Muscle of back (tissue), 11 donors: ENCODE results near the gene CPNE1. TPM values are rescaled to one million over a fixed set of nuclear protein-coding genes. Genes with fewer than 3 reads are reported as not detected.

ENCODE experiments used
- DNase-seq, 3 donors: peaks; one replicate each; pipeline versions ENCODE4 v3.0.0 to v3.0.0-alpha.2; 2013
- polyA plus RNA-seq, 10 donors: library from polyadenylated mRNA; unstranded; fragments of 120-200 nt; gene quantifications; one replicate each; pipeline ENCODE4 v1.2.1, GENCODE V29; 2013; ENCODE audit not compliant: insufficient read length in 10 of 10

Gene CPNE1
- polyA plus RNA-seq, 10 donors = 82.4 to 165 (median 131) TPM

GRCh38 chr20:35657271-35657670, 7.4 kb downstream of the CPNE1 start:
- no peak for DNase-seq

- no peak for DNase-seq
Observed at GRCh38 chr20:35654415-35654814, 10.3 kb downstream of the CPNE1 start.

- no peak for DNase-seq
Observed at GRCh38 chr20:35653893-35654292, 10.8 kb downstream of the CPNE1 start.

GRCh38 chr20:35653430-35653734, 11.3 kb downstream of the CPNE1 start:
- no peak for DNase-seq

DNA sequence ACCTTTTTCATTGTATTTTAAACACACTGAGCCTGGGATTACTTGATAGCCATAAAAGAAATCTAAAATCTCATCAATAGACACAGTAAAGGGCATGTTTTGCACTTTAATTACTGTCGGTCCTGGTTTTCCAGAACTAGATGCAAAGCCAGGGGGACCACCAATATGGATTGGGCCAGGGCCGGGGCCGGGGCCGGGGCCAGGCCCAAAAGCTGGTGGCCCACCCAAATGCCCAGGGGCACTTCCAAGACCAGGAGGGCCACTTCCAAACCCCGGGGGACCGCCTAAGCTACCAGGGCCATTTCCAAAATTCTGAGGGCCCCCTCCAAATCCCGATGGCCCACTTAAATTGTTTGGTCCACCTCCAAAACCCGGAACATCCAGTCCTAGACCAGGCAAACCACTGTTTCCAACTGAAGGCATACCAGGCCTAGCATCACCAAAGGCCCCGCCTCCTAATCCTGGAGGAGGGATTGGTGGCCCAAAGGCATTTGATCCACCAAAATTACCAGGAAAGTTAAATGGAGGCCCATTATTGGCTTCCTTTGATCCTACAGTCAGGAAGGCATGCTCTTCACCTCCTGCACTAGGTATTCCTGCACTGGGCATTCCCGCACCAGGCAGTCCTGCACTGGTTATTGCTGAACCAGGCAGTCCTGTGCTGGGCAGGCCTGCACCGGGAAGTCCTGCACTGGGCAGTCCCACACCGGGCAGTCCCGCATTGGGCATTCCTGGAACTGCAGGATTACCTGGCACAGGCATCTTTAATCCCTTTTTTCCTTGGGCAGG, 11.9 kb downstream of the CPNE1 start:
- DNase-seq = no peak

DNA sequence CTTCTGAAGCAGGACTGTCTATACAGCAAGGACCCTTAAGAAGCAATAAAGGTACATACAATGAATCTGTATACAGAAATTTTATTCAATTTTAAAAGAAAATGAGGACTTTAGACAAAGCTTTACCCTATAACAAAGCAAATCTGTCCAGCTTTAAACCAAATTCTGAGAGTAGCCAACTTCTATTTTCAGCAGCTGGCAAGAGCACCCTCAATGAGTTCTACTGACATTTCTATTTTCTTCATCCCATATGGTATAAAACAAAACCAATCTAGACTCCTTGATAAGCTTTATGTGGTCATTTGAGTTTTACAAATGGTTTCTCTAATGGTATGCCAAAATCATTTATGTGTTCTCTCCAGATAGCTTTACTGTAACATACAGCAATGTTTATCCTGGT, 12.7 kb downstream of the CPNE1 start:
- DNase-seq = no peak

GRCh38 chr20:35650632-35651031, 14.1 kb downstream of the CPNE1 start:
- DNase-seq = no peak

GRCh38 chr20:35648836-35649235, 15.9 kb downstream of the CPNE1 start:
- DNase-seq = no peak

DNA sequence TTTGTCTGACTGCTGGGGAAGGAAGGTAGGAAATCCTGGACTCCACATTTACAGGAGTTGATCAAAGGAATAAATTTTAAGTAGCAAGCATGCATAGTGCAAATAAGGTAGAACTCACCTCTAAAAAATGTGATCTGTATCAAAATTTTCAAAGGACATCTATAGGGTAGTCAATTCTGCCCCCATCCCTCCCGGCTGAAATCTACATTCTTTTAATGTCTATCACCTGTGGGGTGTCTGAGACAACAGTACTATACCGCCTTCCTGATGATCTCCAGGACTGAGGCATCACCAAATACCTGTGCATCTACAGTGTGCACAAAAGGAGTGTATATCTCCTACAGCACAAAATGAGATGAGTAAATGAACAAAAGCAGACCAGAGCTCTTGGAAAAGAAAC, 19.9 kb downstream of the CPNE1 start:
- no peak for DNase-seq

DNA sequence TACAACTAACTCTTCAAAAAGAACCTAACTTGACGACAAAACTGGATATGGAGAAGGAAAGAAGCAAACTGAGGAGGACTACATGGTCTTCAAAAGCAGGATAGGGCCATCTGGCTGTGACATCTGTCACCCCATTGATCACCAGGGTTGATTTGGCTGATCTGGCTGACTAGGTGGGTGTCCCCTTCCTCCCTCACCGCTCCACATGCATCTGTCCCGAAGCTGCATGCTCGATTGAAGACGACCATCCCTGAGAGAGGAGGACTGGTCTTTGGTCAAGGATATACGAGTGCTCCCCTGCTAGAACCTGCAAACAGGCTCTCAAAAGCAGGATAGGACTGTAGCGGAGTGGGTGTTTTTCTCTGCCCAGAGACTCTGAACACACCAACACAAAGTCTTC, 21.7 kb downstream of the CPNE1 start:
- no peak for DNase-seq

- DNase-seq = no peak
Observed at GRCh38 chr20:35641743-35642142, 23.0 kb downstream of the CPNE1 start.

GRCh38 chr20:35640724-35641123, 24.0 kb downstream of the CPNE1 start:
- no peak for DNase-seq

DNA sequence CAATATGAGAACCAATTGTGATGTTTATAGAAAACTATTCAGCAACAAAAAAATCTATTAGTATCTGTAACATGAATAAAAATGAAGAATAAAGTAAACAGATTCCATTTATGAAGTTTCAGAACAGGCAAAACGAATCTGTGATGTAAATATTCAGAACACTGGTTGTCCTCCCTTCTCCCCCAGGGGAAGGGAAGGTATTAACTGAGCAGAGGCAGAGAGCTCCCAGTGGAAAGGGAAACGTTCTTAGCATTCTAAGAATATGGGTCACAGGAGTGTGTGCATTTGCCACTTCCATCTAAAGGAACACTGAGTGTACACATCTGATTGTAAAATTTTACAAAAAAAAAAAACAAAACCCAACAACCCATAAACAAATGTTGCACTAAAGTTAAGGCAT, 25.9 kb downstream of the CPNE1 start:
- no peak for DNase-seq

DNA sequence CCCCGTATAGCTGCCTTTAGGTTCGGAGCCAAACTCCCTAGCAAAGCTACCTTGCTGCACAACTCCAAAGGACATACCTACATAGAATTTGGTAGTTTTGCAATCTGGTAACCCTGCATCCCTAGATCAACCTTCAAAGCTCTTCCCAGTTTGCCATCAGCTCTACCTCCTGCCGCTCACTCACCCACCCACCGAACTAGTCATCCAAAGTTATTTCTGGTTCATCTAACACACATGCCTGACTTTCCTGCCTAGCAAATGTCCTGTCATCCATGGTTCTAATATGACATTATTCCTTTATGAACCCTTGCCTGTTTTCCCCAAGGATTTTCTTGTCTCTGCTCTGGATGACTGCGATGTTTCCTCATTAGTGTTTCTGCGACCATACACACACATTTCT, 27.4 kb downstream of the CPNE1 start:
- no peak for DNase-seq

DNA sequence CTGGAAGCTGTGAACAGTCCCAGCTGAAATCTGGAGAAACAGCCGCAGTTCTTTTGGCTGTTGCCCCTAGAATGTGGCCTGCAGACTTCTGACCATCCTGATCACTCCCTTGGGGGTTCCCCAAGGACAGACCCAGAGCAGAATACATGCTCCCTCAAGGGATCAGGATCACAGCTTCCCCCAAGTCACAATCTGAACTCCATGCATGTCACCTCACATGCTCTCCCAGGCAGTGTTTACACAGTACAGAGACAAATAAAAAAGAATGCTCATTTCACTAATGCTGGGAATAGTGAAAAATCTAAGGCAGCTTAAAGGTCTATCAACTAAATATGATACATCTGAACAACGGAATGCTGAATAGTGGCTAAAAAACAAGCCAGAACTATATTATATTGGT, 28.6 kb downstream of the CPNE1 start:
- no peak for DNase-seq

DNA sequence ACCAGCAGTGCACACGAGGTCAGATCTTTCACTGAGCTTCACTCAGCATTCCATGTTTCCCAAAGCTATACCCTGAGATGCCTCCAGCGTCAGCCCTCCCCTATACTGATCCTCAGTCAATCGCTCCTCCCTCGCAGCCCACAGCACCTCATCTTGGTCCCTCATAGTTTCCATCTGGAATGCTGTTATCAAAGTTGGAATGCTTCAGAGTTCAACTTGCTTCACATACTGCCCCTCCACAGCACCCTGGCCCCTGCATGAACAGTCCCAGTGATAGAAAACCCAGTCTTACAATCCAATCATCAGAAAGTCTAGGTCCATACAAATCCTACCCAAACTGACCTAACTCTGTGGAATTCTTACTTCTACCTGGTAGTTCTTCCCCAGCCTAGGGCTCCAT, 29.0 kb downstream of the CPNE1 start:
- no peak for DNase-seq

- no peak for DNase-seq
Observed at GRCh38 chr20:35632539-35633115, 32.1 kb downstream of the CPNE1 start.

- no peak for DNase-seq
Observed at GRCh38 chr20:35630636-35631035, 34.1 kb downstream of the CPNE1 start.

GRCh38 chr20:35629427-35630145, 35.1 kb downstream of the CPNE1 start:
- DNase-seq = no peak

DNA sequence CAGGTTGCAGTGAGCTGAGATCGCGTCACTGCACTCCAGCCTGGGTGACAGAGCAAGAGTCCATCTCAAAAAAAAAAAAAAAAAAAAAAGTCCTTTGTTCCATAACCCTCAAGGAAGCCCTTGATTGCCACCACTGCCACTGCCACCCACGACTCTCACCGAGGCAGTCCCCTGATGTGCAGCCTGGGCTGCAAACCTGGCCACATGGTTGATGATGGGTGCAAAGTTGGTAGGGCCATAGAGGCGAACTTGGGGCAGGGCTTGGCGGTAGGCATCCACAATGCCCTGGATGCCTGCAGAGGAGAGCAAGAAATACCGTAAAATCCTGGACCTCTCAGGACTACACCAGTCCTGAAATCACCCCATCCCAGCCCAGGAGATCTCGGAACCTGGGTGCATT, 37.6 kb downstream of the CPNE1 start:
- no peak for DNase-seq

DNA sequence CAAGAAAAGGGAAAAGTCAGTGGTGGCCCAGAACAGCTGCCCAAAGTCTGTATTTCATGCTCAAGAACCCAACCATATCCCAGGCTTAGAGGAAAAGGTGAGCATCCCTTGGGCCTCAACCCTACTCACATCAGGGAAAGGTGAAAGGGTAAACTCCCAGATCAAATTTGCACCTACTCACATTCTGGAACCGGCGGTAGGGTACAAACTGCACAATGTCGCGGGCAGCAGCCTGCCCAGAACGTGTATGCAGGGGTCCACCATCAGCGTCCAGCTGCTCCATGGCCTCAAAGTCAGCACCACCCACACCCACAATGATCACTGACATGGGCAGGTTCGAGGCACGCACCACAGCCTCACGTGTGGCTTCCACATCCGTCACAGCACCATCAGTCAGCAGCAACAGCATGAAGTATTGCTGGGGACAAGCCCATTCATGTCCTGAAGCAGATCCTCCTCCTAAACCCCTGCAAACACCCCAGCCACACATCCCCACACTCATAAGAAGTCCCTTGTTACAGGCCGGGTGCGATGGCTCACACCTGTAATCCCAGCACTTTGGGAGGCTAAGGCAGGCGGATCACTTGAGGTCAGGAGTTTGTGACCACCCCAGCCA, 38.2 kb downstream of the CPNE1 start:
- no peak for DNase-seq

DNA sequence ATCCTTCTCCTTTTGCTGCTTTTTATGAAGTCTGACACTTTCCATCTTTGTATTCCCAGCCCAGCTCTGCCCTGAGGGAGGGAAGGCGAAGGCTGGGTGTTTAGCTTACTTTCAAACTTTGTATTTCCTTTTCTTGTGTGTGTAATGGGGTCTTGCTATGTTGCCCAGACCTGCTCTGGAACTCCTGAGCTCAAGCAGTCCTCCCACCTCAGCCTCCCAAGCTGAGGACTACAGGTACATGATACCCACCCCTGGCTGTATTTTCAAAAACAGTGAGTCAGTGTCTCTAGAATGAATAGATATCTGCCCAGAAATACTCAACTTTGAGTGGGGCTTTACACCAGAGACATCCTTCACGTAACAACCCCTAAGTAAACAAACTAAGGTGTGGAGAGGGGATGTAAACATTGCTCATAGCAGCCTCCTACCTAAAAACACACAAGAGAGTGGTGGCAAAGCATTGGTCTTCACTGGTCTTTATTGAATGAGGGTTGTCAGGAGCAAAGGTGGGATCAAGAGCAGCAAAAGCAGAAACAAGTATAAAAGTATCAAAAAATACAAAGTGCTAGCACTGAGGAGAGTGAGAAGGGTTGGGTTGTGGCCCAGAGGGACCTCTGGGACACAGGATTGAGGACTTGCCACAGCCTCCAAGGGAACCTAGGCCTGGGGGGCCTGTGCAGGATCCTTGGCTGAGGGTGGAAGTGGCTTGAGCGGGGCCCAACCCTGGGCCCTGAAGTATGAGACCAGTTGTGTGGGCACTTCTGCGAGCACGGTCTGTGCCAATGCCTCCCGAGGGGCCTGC, 38.9 kb downstream of the CPNE1 start:
- DNase-seq = no peak
